Activated CD4-positive, alpha-beta T cell treated with anti-CD3 and anti-CD28 coated beads, Interleukin-2, amount 10 ng/mL, durations not matched to agents 7 days and 5 days (primary cell): ENCODE measurements around the gene PGR. TPM values are rescaled to one million over a fixed set of nuclear protein-coding genes. Genes with fewer than 3 reads are reported as not detected.

Experiments
- CTCF ChIA-PET: fragments of 350-600 bp; sonication (Branson Sonifier 250); formaldehyde crosslinking; loops from one replicate; lab custom pipeline; 2021; ENCODE audit warnings: antibody characterized with exemption; lab: Charles Lee
- POLR2A ChIA-PET: fragments of 350-600 bp; sonication (Branson Sonifier 250); formaldehyde crosslinking; loops from one replicate; lab custom pipeline; 2021; ENCODE audit warnings: antibody characterized with exemption; lab: Charles Lee
- DNase-seq: peaks from one replicate; pipeline ENCODE4 v3.0.0-alpha.2; 2020
- H3K27ac Mint-ChIP-seq: one replicate; pipeline ENCODE4 v1.8.0; 2021; ENCODE audit warnings: mild to moderate bottlenecking, moderate library complexity, mixed read lengths
- H3K27me3 Mint-ChIP-seq: one replicate; pipeline ENCODE4 v1.8.0; 2021; ENCODE audit warnings: mixed read lengths
- H3K36me3 Mint-ChIP-seq: one replicate; pipeline ENCODE4 v1.8.0; 2021; ENCODE audit warnings: low read depth, mixed read lengths
- H3K4me1 Mint-ChIP-seq: one replicate; pipeline ENCODE4 v1.8.0; 2021; ENCODE audit warnings: mixed read lengths
- H3K4me3 Mint-ChIP-seq: one replicate; pipeline ENCODE4 v1.8.0; 2021; ENCODE audit warnings: mild to moderate bottlenecking, moderate library complexity, mixed read lengths
- H3K9me3 Mint-ChIP-seq: one replicate; pipeline ENCODE4 v1.8.0; 2021; ENCODE audit warnings: mixed read lengths
- total RNA-seq, 2 experiments: library from RNA; stranded (reverse); gene quantifications; one replicate each; pipeline ENCODE4 v1.2.3, GENCODE V29; 2021

The PGR gene
- total RNA-seq, 2 experiments from 2014 or later, result not detected

GRCh38 chr11:100981196-100981824 lies 148.3 kb downstream of the PGR start:
- Mint-ChIP-seq H3K4me3 (no peak overlapping the region), H3K4me1 (no peaks in the 10 kb centered on the region), H3K27ac (no peak overlapping the region), H3K36me3 (no peaks in the 10 kb centered on the region), H3K27me3 (no peaks in the 10 kb centered on the region), H3K9me3 (no peaks in the 10 kb centered on the region)
- no peak for DNase-seq
- ChIA-PET CTCF (no interaction called here), POLR2A (no interaction called here)

- Mint-ChIP-seq H3K27ac (no peak overlapping the region), H3K4me3 (no peak overlapping the region), H3K4me1 (no peaks in the 10 kb centered on the region), H3K36me3 (no peaks in the 10 kb centered on the region), H3K27me3 (no peaks in the 10 kb centered on the region), H3K9me3 (no peaks in the 10 kb centered on the region)
- ChIA-PET CTCF (no interaction called here), POLR2A (no interaction called here)
- DNase-seq, result no peak
Observed at GRCh38 chr11:100980156-100980555, 149.5 kb downstream of the PGR start.
